Epithelial cell of esophagus (primary cell): Measurements from ENCODE around the gene MRPL10.

Experiments
- DNase-seq: peaks from one replicate; pipeline ENCODE4 v3.0.0; 2010; ENCODE audit warnings: low read depth
- H3K4me3 ChIP-seq: 2 replicates; pipeline ENCODE4 v1.5.1; 2011; ENCODE audit warnings: mild to moderate bottlenecking, low read length, control low read depth
- TF ChIP-seq, protein P1 (sequence below): IDR thresholded peaks from 2 replicates; pipeline ENCODE4 v1.5.1; 2011; ENCODE audit warnings: low read depth, mild to moderate bottlenecking, low read length, control low read depth, inconsistent platforms; ENCODE audit not compliant: insufficient read depth; ENCODE audit errors: missing control alignments

MRPL10 gene

GRCh38 chr17:47875011-47875985 is 44.0 kb upstream of the MRPL10 start:
- no peak overlapping the region for H3K4me3 ChIP-seq
- no peak for DNase-seq
- TF ChIP-seq, protein P1, sequence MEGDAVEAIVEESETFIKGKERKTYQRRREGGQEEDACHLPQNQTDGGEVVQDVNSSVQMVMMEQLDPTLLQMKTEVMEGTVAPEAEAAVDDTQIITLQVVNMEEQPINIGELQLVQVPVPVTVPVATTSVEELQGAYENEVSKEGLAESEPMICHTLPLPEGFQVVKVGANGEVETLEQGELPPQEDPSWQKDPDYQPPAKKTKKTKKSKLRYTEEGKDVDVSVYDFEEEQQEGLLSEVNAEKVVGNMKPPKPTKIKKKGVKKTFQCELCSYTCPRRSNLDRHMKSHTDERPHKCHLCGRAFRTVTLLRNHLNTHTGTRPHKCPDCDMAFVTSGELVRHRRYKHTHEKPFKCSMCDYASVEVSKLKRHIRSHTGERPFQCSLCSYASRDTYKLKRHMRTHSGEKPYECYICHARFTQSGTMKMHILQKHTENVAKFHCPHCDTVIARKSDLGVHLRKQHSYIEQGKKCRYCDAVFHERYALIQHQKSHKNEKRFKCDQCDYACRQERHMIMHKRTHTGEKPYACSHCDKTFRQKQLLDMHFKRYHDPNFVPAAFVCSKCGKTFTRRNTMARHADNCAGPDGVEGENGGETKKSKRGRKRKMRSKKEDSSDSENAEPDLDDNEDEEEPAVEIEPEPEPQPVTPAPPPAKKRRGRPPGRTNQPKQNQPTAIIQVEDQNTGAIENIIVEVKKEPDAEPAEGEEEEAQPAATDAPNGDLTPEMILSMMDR = no peak

DNA sequence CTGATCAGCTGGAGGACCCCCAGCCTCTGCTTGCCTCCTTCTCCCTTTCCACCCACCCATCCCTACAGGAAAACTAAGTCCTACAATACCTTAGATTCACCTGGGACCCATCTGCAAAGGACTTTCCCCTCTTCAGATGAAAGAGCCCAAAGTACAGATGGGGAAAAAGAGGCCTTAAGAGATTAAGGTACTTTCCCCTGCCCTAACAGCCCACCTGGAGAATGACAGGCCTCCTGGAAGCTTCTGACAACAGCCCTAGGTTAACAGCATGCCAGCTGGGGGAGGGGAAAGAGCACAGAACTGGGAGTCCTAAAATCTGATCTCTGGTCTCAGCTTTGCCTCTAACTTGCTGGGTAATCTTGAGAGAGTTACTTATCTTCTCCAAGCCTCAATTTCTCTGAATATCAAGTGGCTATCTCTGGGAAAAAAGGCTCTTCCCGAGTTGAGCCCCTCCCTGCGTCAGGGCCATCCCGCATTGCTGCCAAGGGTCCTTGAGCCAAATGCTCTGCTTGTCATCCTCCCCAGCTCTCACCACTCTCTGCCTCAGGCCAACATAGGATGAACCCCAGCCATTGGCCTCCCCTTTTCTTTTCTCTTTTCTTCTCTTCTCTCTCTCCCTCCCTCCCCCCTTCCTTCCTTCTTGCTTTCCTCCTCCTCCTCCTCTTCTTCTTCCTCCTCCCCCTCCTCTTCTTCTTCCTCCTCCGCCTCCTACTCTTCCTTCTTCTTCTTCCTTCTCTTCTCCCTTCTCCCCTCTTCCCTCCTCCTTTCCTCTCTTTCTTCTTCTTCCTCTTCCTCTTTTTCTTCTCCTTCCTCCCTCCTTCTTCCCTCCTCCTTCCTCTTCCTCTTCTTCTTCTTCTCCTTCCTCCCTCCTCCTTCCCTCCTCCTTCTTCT is 42.1 kb upstream of the MRPL10 start:
- no peak for DNase-seq
- TF ChIP-seq, protein P1 = no peak
- no peak overlapping the region for H3K4me3 ChIP-seq

DNA sequence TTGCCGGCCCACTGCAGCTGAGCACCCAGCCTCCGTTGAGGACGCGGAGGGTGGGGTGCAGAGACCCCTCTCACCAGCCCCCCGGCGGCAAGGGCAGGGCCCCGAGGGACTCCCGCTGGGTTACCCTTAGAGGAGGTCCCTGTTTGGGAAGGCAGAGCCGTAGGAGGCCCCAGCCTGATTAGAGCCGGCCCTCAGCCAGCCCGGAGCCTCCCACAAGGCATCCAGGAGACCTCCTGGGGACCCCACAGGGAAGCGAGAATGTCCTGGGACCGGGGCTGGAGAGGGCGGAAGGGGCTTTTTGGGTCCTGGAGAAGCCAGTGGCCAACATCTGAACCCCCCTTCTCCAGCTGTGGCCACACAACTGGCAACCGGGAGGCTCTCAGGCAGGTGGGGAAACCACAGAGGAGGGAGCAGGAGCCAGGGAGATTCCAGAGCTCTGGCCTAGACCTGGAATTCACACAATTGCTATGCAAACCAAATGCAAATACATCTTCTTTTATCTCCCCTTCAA is 41.4 kb upstream of the MRPL10 start:
- TF ChIP-seq, protein P1 = no peak
- no peak overlapping the region for H3K4me3 ChIP-seq
- no peak for DNase-seq

DNA sequence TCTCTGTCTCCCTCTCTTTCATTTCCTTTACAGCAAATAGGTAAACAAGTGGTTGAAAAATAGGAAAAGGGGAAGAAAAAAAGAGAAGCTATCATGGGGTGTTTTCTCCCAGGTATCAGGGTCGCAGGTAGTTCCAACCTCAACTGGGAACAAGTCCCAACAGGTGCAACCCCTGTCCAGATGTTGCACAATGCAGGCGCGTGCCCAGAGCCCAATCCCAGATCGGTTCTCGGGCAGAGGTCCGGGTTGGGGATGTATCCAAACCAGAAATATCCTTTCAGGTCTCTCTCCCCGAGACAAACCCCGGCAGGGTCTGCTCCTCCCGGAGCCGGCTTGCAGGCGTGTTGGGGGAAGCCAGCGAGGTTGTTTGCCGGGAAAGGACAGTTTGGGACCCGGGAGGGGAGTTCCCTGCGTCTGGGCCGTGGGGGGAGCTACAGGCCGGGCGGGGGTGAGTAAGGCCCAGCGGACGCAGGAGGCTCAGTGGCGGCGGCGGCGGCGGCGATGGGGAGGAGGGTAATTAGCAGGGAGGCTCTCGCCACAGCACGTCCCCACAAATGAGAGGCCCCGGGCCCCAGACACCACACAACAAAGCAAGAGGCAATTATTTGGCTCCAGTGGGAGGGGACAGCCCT is 40.8 kb upstream of the MRPL10 start:
- TF ChIP-seq, protein P1 = no peak
- H3K4me3 ChIP-seq = no peak overlapping the region
- peak; percentile 56 for DNase-seq

DNA sequence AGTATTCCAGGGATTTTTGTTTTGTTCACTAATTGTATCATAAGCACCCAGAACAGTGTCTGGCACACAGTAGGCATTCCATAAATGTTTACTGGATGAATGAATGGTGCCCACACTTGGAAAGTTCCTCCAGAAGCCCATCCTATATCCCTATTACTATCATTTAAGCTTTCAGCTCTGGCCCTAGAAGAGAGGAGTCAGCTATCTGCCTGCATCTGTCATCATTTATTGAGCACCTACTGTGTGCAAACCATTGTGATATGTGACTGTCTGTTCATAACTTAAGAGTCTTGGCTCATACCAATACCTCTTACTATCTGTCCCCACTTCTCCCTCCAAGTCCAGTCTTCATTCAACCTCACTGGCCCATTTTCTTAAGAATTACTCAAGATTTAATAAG is 39.7 kb upstream of the MRPL10 start:
- DNase-seq = no peak
- H3K4me3 ChIP-seq = no peak overlapping the region
- TF ChIP-seq, protein P1 = no peak

DNA sequence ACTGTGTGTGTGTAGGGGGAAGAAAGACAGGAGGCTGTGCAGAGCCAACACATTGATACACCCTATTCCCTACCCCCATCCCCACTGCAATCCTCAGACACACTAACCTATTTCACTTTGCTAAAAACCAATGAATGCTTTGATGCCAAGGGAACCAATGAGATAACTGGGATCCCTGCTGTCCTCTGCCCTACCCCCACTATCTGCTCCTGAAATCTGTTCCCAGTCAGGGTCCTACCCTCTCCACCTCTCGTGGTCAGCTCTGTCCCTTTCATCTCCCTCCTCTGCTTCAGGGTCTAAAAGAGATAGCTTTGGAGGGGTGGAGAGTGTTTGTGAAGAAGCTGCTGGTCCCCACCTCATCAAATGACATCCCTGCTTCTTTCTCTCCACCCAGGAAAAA is 38.7 kb upstream of the MRPL10 start:
- no peak for DNase-seq
- TF ChIP-seq, protein P1 = no peak
- no peak overlapping the region for H3K4me3 ChIP-seq
